Measurements from ENCODE around the gene LPCAT1.

The LPCAT1 gene

GRCh38 chr5:1555808-1556731 is 32.3 kb upstream of the LPCAT1 start (continued):
- no peak for TF ChIP-seq TSHZ2 (CRISPR knock-in tag; IDR thresholded peaks at IDR 0.05)

GRCh38 chr5:1555011-1555807 is 31.4 kb upstream of the LPCAT1 start:
- no peak for TF ChIP-seq BACH2 (CRISPR knock-in tag; IDR thresholded peaks at IDR 0.05; ENCODE audit: borderline replicate concordance)
- no peak for TF ChIP-seq ZFP3 (CRISPR knock-in tag; IDR thresholded peaks at IDR 0.05)
- TF ChIP-seq OSR1 (CRISPR knock-in tag; IDR thresholded peaks at IDR 0.05), result no peak
- TF ChIP-seq TCF4 (CRISPR knock-in tag; IDR thresholded peaks at IDR 0.05; ENCODE audit: borderline replicate concordance), result no peak
- TF ChIP-seq CSRNP3 (CRISPR knock-in tag; IDR thresholded peaks at IDR 0.05), result no peak
- no peak for TF ChIP-seq ZFP30 (CRISPR knock-in tag; IDR thresholded peaks at IDR 0.05)
- TF ChIP-seq SNAI2 (CRISPR knock-in tag; IDR thresholded peaks at IDR 0.05), result no peak
- no peak for TF ChIP-seq PATZ1 (CRISPR knock-in tag; IDR thresholded peaks at IDR 0.05; ENCODE audit: borderline replicate concordance)
- TF ChIP-seq TSHZ2 (CRISPR knock-in tag; IDR thresholded peaks at IDR 0.05), result no peak
- TF ChIP-seq GLIS3 (CRISPR knock-in tag; IDR thresholded peaks at IDR 0.05), result no peak
- TF ChIP-seq ZNF565 (CRISPR knock-in tag; conservative IDR thresholded peaks at IDR 0.05; ENCODE audit: low read depth), result no peak
- no peak for TF ChIP-seq PPARA (CRISPR knock-in tag; IDR thresholded peaks at IDR 0.05; ENCODE audit: borderline replicate concordance)
- no peak for TF ChIP-seq POU6F1 (CRISPR knock-in tag; IDR thresholded peaks at IDR 0.05; ENCODE audit: borderline replicate concordance, low read depth)
- no peak for TF ChIP-seq ESRRG (CRISPR knock-in tag; IDR thresholded peaks at IDR 0.05)
- TF ChIP-seq ARNTL (CRISPR knock-in tag; IDR thresholded peaks at IDR 0.05; ENCODE audit: borderline replicate concordance, low read depth), result no peak
- peak; percentile 73 for ATAC-seq

- no peak for ATAC-seq
- TF ChIP-seq ZFP3 (CRISPR knock-in tag; IDR thresholded peaks at IDR 0.05) (no peak), POU6F1 (CRISPR knock-in tag; IDR thresholded peaks at IDR 0.05; ENCODE audit: borderline replicate concordance, low read depth) (no peak), OSR1 (CRISPR knock-in tag; IDR thresholded peaks at IDR 0.05) (no peak), ZNF70 (CRISPR knock-in tag; IDR thresholded peaks at IDR 0.05) (no peak), CREB5 (CRISPR knock-in tag; IDR thresholded peaks at IDR 0.05; ENCODE audit: low read depth) (no peak), CSRNP3 (CRISPR knock-in tag; IDR thresholded peaks at IDR 0.05) (no peak), ZC3H10 (CRISPR knock-in tag; IDR thresholded peaks at IDR 0.05) (no peak), ZNF565 (CRISPR knock-in tag; conservative IDR thresholded peaks at IDR 0.05; ENCODE audit: low read depth) (no peak), SNAI2 (CRISPR knock-in tag; IDR thresholded peaks at IDR 0.05) (no peak), BACH2 (CRISPR knock-in tag; IDR thresholded peaks at IDR 0.05; ENCODE audit: borderline replicate concordance) (no peak)
Observed at GRCh38 chr5:1554410-1554967, 30.7 kb upstream of the LPCAT1 start.
